Measurements from ENCODE around the gene GPR162.

Gene GPR162

GRCh38 chr12:6817662-6818157, 3.9 kb upstream of the GPR162 start:
- no peak for TF ChIP-seq CTCF (IDR thresholded peaks at IDR 0.05; ENCODE audit: low read depth, low read length, missing control alignments)
- peak; percentile 12 for DNase-seq (ENCODE audit: low read depth)
- no peak overlapping the region for H3K4me3 ChIP-seq (ENCODE audit: low read depth, low read length)

- no peak overlapping the region for H3K4me3 ChIP-seq (ENCODE audit: low read depth, low read length)
- TF ChIP-seq CTCF (IDR thresholded peaks at IDR 0.05; ENCODE audit: low read depth, low read length, missing control alignments) = no peak
- DNase-seq (ENCODE audit: low read depth) = no peak
Observed at GRCh38 chr12:6818222-6818621, 3.4 kb upstream of the GPR162 start.

GRCh38 chr12:6818645-6819044, 3.0 kb upstream of the GPR162 start:
- no peak for DNase-seq (ENCODE audit: low read depth)
- TF ChIP-seq CTCF (IDR thresholded peaks at IDR 0.05; ENCODE audit: low read depth, low read length, missing control alignments) = no peak
- no peak overlapping the region for H3K4me3 ChIP-seq (ENCODE audit: low read depth, low read length)

GRCh38 chr12:6819106-6820030, 2.3 kb upstream of the GPR162 start:
- no peak for DNase-seq (ENCODE audit: low read depth)
- H3K4me3 ChIP-seq (ENCODE audit: low read depth, low read length) = no peak overlapping the region
- no peak for TF ChIP-seq CTCF (IDR thresholded peaks at IDR 0.05; ENCODE audit: low read depth, low read length, missing control alignments)

- TF ChIP-seq CTCF (IDR thresholded peaks at IDR 0.05; ENCODE audit: low read depth, low read length, missing control alignments) = no peak
- H3K4me3 ChIP-seq (ENCODE audit: low read depth, low read length) = no peak overlapping the region
Observed at GRCh38 chr12:6820166-6820565, 1.5 kb upstream of the GPR162 start.

GRCh38 chr12:6822426-6823135, 960 bp downstream of the GPR162 start:
- H3K4me3 ChIP-seq (ENCODE audit: low read depth, low read length) = no peak overlapping the region
- DNase-seq (ENCODE audit: low read depth) = no peak
- TF ChIP-seq CTCF (IDR thresholded peaks at IDR 0.05; ENCODE audit: low read depth, low read length, missing control alignments) = no peak

More at GRCh38 chr12:6820166-6820565, 1.5 kb upstream of the GPR162 start:
- no peak for DNase-seq (ENCODE audit: low read depth)
